Stimulated activated CD8-positive, alpha-beta memory T cell treated with anti-CD3 and anti-CD28 coated beads, Interleukin-12 subunit alpha, Interleukin-12 subunit beta, amount 100 ng/mL, for 24 hours (primary cell): ENCODE results near the gene SRPRA.

Experiments
- DNase-seq: peaks from one replicate; pipeline ENCODE4 v3.0.0-alpha.2; 2020; ENCODE audit errors: extremely low read depth

The SRPRA gene

GRCh38 chr11:126231725-126232459 lies 36.8 kb downstream of the SRPRA start:
- DNase-seq: no peak

GRCh38 chr11:126229858-126230540 lies 38.7 kb downstream of the SRPRA start:
- DNase-seq: no peak

- no peak for DNase-seq
These were observed 42.2 kb downstream of the SRPRA start for GRCh38 chr11:126226334-126227084.

GRCh38 chr11:126225295-126225665 lies 43.4 kb downstream of the SRPRA start:
- no peak for DNase-seq

- no peak for DNase-seq
These were observed 43.9 kb downstream of the SRPRA start for GRCh38 chr11:126224647-126225294.

- DNase-seq: no peak
These were observed 49.1 kb downstream of the SRPRA start for GRCh38 chr11:126219547-126219946.

- DNase-seq: no peak
These were observed 51.2 kb downstream of the SRPRA start for GRCh38 chr11:126217491-126217890.

- no peak for DNase-seq
These were observed 52.0 kb downstream of the SRPRA start for GRCh38 chr11:126216526-126217305.

GRCh38 chr11:126214841-126215240 lies 53.9 kb downstream of the SRPRA start:
- DNase-seq: no peak

GRCh38 chr11:126214441-126214840 lies 54.3 kb downstream of the SRPRA start:
- no peak for DNase-seq
